HepG2 (cell line): ENCODE measurements around the gene ARID1A. TPM values are rescaled to one million over a fixed set of nuclear protein-coding genes. Genes with fewer than 3 reads are reported as not detected.

ENCODE experiments used
- CCDC6 ChIP-seq: sonication (generic); formaldehyde crosslinking; IDR thresholded peaks from 2 replicates; pipeline ENCODE4 v1.8.1; 2022; ENCODE audit warnings: mild to moderate bottlenecking, missing genetic modification reagents, moderate library complexity
- FOXA3 ChIP-seq: IDR thresholded peaks from 2 replicates; pipeline ENCODE4 v1.6.1; 2016; ENCODE audit warnings: missing genetic modification reagents, missing compliant biosample characterization
- FOXO1 ChIP-seq: sonication (generic); formaldehyde crosslinking; IDR thresholded peaks from 2 replicates; pipeline ENCODE4 v1.4.0; 2020; ENCODE audit warnings: missing genetic modification reagents
- HMG20A ChIP-seq: IDR thresholded peaks from 2 replicates; pipeline ENCODE4 v1.6.1; 2016; ENCODE audit warnings: borderline replicate concordance
- HOXA3 ChIP-seq: sonication (generic); formaldehyde crosslinking; IDR thresholded peaks from 2 replicates; pipeline ENCODE4 v1.5.0; 2020; ENCODE audit warnings: missing genetic modification reagents
- MATR3 ChIP-seq: sonication (generic); formaldehyde crosslinking; IDR thresholded peaks from 2 replicates; pipeline ENCODE4 v1.4.0; 2020; ENCODE audit warnings: missing genetic modification reagents
- MTF1 ChIP-seq: sonication (generic); formaldehyde crosslinking; IDR thresholded peaks from 2 replicates; pipeline ENCODE4 v1.5.0; 2020; ENCODE audit warnings: missing genetic modification reagents
- PRPF4 ChIP-seq: fragments of 200-400 bp; formaldehyde crosslinking; IDR thresholded peaks from 2 replicates; pipeline ENCODE4 v1.6.1; 2016; ENCODE audit warnings: low read length, low read depth; ENCODE audit not compliant: poor library complexity, severe bottlenecking
- RFXANK ChIP-seq: IDR thresholded peaks from 2 replicates; pipeline ENCODE4 v1.6.1; 2016
- SMAD1 ChIP-seq: sonication (generic); formaldehyde crosslinking; IDR thresholded peaks from 2 replicates; pipeline ENCODE4 v1.4.0; 2020; ENCODE audit warnings: missing genetic modification reagents, low read depth, mild to moderate bottlenecking, borderline replicate concordance
- TEAD3 ChIP-seq: optimal IDR thresholded peaks from 2 replicates; pipeline ENCODE3; 2016; ENCODE audit warnings: borderline replicate concordance
- XRCC5 ChIP-seq: fragments of 200-400 bp; formaldehyde crosslinking; optimal IDR thresholded peaks from 2 replicates; pipeline ENCODE3; 2017; ENCODE audit warnings: mild to moderate bottlenecking, low read length
- YEATS2 ChIP-seq: sonication (generic); formaldehyde crosslinking; IDR thresholded peaks from 2 replicates; pipeline ENCODE4 v1.4.0; 2020; ENCODE audit warnings: missing genetic modification reagents, borderline replicate concordance
- ZNF34 ChIP-seq: sonication (generic); formaldehyde crosslinking; IDR thresholded peaks from 2 replicates; pipeline ENCODE4 v1.4.0; 2020; ENCODE audit warnings: mild to moderate bottlenecking, missing genetic modification reagents, borderline replicate concordance
- ZNF44 ChIP-seq: sonication (generic); formaldehyde crosslinking; IDR thresholded peaks from 2 replicates; pipeline ENCODE4 v1.5.1; 2020; ENCODE audit warnings: mild to moderate bottlenecking, missing genetic modification reagents
- ZNF562 ChIP-seq: sonication (generic); formaldehyde crosslinking; IDR thresholded peaks from 2 replicates; pipeline ENCODE4 v1.8.0; 2022; ENCODE audit warnings: missing genetic modification reagents, borderline replicate concordance
- ZNF615 ChIP-seq: sonication (generic); formaldehyde crosslinking; IDR thresholded peaks from 2 replicates; pipeline ENCODE4 v1.5.0; 2020; ENCODE audit warnings: mild to moderate bottlenecking, missing genetic modification reagents, borderline replicate concordance
- ZNF660 ChIP-seq: sonication (generic); formaldehyde crosslinking; IDR thresholded peaks from 2 replicates; pipeline ENCODE4 v1.5.1; 2020; ENCODE audit warnings: mild to moderate bottlenecking, low read depth, missing genetic modification reagents, borderline replicate concordance
- ZSCAN9 ChIP-seq: IDR thresholded peaks from 2 replicates; pipeline ENCODE4 v1.6.1; 2016; ENCODE audit warnings: borderline replicate concordance
- polyA plus RNA-seq, 8 experiments: library from polyadenylated mRNA; depleted of rRNA in 3 of 8; stranded (reverse) in 7 of 8; unstranded in 1 of 8; fragments of >200 nt; fragmentation: Illumina TruSeq in 4 of 8; extraction: Trizol in 4 of 8; gene quantifications; 2 replicates each; pipeline versions ENCODE4 v1.2.1 to v1.2.3, GENCODE V29; 2011 to 2016; ENCODE audit warnings: low read depth in 4 of 8, missing spikeins in 1 of 8, mixed read lengths in 1 of 8; ENCODE audit not compliant: insufficient read depth in 1 of 8
- total RNA-seq, 5 experiments: library from RNA; depleted of rRNA; stranded (reverse); fragments of >200 nt; fragmentation: Illumina TruSeq; extraction: Trizol; gene quantifications; 2 replicates each; pipeline ENCODE4 v1.2.3, GENCODE V29; 2016; ENCODE audit warnings: low read depth in 1 of 5
- TF ChIP-seq, protein P1 (sequence below): sonication (generic); formaldehyde crosslinking; IDR thresholded peaks from 2 replicates; pipeline ENCODE4 v1.4.0; 2020; ENCODE audit warnings: mild to moderate bottlenecking, missing genetic modification reagents
- TF ChIP-seq, protein P2 (sequence below): sonication (generic); formaldehyde crosslinking; IDR thresholded peaks from 2 replicates; pipeline ENCODE4 v1.8.0; 2022; ENCODE audit warnings: mild to moderate bottlenecking, missing genetic modification reagents, moderate library complexity
- TF ChIP-seq, protein P3 (sequence below): sonication (generic); formaldehyde crosslinking; IDR thresholded peaks from 2 replicates; pipeline ENCODE4 v1.4.0; 2020; ENCODE audit warnings: mild to moderate bottlenecking, missing genetic modification reagents
- TF ChIP-seq, protein P4 (sequence below): sonication (generic); formaldehyde crosslinking; IDR thresholded peaks from 2 replicates; pipeline ENCODE4 v1.8.0; 2022; ENCODE audit warnings: missing genetic modification reagents, low read depth, mild to moderate bottlenecking, borderline replicate concordance
- TF ChIP-seq, protein P5 (sequence below): sonication (generic); formaldehyde crosslinking; IDR thresholded peaks from 2 replicates; pipeline ENCODE4 v1.4.0; 2020; ENCODE audit warnings: missing genetic modification reagents, borderline replicate concordance

The ARID1A gene
- total and polyA plus RNA-seq, 2 of the 13 experiments (the other 11 are each of a cell fraction or from before 2014, with no cell fraction given) = 11.9 to 15.9 TPM

DNA sequence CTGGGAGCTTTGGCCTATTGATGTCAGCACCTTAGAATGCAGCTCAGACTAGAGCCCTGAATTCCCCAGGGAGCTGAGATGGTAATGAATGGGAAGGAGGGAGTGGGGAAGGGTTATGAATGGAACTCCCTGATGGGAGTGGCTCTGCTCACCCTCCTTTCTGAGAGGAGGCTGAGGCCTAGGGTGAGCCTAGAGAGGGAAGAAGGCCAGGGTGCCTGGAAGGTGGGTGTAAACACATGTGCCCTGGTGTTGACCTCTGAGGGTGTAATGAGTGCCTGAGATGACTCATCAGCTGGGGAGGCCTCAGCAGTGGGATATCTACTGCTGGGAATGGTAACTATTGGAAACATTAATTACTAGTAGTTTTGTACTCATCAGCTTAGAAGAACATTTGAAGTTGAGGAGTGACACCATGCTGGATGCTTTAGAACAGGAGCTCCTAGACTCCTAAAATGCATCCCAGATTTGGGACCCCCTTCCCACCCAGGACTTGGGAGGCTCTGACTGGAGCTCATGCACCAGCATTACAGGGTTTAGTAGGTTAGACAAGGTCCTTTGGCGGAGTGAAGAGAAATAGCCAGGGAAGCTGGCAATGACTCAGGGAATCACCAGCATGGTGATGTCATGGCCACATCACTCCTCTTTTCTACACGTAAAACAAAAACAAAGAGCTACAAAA lies 76.0 kb downstream of the ARID1A start (continued):
- TF ChIP-seq MATR3 (CRISPR knock-in tag) = no peak
- TF ChIP-seq ZNF660 (CRISPR knock-in tag) = no peak
- peak; percentile 63; the same call in 1 of the 2 replicates for TF ChIP-seq YEATS2 (CRISPR knock-in tag)
- TF ChIP-seq, protein P1, sequence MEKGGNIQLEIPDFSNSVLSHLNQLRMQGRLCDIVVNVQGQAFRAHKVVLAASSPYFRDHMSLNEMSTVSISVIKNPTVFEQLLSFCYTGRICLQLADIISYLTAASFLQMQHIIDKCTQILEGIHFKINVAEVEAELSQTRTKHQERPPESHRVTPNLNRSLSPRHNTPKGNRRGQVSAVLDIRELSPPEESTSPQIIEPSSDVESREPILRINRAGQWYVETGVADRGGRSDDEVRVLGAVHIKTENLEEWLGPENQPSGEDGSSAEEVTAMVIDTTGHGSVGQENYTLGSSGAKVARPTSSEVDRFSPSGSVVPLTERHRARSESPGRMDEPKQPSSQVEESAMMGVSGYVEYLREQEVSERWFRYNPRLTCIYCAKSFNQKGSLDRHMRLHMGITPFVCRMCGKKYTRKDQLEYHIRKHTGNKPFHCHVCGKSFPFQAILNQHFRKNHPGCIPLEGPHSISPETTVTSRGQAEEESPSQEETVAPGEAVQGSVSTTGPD (CRISPR knock-in tag) = no peak
- no peak for TF ChIP-seq ZNF562 (CRISPR knock-in tag)
- no peak for TF ChIP-seq ZNF615
- TF ChIP-seq FOXO1 (CRISPR knock-in tag) = peak; percentile 87
- TF ChIP-seq HOXA3 (CRISPR knock-in tag) = no peak
- TF ChIP-seq ZNF44 (CRISPR knock-in tag) = no peak
- TF ChIP-seq, protein P2, sequence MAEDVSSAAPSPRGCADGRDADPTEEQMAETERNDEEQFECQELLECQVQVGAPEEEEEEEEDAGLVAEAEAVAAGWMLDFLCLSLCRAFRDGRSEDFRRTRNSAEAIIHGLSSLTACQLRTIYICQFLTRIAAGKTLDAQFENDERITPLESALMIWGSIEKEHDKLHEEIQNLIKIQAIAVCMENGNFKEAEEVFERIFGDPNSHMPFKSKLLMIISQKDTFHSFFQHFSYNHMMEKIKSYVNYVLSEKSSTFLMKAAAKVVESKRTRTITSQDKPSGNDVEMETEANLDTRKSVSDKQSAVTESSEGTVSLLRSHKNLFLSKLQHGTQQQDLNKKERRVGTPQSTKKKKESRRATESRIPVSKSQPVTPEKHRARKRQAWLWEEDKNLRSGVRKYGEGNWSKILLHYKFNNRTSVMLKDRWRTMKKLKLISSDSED (CRISPR knock-in tag) = no peak
- no peak for TF ChIP-seq MTF1 (CRISPR knock-in tag)
- no peak for TF ChIP-seq RFXANK
- no peak for TF ChIP-seq ZNF34 (CRISPR knock-in tag)
- TF ChIP-seq ZSCAN9 (CRISPR knock-in tag) = peak; percentile 45; the same call in 1 of the 2 replicates
- peak; percentile 89 for TF ChIP-seq FOXA3
- TF ChIP-seq PRPF4 = no peak
- TF ChIP-seq XRCC5 = no peak
- TF ChIP-seq, protein P3, sequence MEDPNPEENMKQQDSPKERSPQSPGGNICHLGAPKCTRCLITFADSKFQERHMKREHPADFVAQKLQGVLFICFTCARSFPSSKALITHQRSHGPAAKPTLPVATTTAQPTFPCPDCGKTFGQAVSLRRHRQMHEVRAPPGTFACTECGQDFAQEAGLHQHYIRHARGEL (CRISPR knock-in tag) = no peak
- TF ChIP-seq, protein P4, sequence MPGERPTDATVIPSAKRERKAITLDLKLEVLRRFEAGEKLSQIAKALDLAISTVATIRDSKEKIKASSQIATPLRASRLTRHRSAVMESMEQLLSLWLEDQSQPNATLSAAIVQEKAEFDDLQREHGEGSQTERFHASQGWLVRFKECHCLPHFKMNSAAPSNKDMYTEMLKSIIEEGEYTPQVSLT (CRISPR knock-in tag) = no peak
- TF ChIP-seq HMG20A (CRISPR knock-in tag) = 0 out of 2 replicates have a peak, but pooled peaks have one; percentile 57
- TF ChIP-seq CCDC6 (CRISPR knock-in tag) = no peak
- TF ChIP-seq TEAD3 (CRISPR knock-in tag) = peak; percentile 36
- TF ChIP-seq SMAD1 = no peak
- TF ChIP-seq, protein P5, sequence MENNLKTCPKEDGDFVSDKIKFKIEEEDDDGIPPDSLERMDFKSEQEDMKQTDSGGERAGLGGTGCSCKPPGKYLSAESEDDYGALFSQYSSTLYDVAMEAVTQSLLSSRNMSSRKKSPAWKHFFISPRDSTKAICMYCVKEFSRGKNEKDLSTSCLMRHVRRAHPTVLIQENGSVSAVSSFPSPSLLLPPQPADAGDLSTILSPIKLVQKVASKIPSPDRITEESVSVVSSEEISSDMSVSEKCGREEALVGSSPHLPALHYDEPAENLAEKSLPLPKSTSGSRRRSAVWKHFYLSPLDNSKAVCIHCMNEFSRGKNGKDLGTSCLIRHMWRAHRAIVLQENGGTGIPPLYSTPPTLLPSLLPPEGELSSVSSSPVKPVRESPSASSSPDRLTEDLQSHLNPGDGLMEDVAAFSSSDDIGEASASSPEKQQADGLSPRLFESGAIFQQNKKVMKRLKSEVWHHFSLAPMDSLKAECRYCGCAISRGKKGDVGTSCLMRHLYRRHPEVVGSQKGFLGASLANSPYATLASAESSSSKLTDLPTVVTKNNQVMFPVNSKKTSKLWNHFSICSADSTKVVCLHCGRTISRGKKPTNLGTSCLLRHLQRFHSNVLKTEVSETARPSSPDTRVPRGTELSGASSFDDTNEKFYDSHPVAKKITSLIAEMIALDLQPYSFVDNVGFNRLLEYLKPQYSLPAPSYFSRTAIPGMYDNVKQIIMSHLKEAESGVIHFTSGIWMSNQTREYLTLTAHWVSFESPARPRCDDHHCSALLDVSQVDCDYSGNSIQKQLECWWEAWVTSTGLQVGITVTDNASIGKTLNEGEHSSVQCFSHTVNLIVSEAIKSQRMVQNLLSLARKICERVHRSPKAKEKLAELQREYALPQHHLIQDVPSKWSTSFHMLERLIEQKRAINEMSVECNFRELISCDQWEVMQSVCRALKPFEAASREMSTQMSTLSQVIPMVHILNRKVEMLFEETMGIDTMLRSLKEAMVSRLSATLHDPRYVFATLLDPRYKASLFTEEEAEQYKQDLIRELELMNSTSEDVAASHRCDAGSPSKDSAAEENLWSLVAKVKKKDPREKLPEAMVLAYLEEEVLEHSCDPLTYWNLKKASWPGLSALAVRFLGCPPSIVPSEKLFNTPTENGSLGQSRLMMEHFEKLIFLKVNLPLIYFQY (CRISPR knock-in tag) = no peak
